GM12873 (cell line): ENCODE results near the gene RASGRF2.

ENCODE experiments used
- TF ChIP-seq, protein P1 (sequence below): IDR thresholded peaks from 2 replicates; pipeline ENCODE4 v1.5.1; 2012; ENCODE audit warnings: low read depth, mild to moderate bottlenecking, moderate library complexity, low read length, control low read depth; ENCODE audit not compliant: insufficient read depth; ENCODE audit errors: missing control alignments

Gene RASGRF2

DNA sequence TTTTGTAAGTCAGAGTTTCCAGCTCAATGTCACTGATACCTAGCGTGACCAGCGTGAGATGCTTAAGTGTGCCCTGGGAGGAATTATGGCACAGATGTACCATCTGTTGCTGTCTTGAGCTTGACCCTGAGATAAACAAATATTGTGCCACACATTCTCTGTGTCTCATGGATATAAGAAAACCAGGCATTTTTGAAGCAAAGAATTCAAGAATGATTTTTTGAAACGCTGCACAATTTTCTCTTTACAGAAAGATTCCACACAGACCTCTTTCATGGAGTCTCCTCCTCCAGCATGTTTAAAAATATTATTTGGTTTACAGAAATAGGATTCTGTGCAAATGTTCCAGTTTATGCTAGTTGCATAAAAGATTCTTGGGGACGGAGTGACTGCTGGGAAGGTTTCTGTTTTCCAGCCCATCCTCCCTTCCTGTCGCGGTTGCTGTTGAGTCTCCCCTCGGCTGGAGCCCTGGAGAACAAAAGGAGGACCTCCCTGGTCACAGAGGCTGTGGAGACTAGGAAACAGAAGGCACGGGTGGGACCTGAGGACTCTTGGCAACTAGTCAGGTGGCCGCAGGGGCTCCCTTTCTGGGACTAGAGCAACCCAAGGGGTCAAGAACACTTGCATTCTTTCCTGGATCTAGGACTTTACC lies 120.8 kb downstream of the RASGRF2 start:
- TF ChIP-seq, protein P1, sequence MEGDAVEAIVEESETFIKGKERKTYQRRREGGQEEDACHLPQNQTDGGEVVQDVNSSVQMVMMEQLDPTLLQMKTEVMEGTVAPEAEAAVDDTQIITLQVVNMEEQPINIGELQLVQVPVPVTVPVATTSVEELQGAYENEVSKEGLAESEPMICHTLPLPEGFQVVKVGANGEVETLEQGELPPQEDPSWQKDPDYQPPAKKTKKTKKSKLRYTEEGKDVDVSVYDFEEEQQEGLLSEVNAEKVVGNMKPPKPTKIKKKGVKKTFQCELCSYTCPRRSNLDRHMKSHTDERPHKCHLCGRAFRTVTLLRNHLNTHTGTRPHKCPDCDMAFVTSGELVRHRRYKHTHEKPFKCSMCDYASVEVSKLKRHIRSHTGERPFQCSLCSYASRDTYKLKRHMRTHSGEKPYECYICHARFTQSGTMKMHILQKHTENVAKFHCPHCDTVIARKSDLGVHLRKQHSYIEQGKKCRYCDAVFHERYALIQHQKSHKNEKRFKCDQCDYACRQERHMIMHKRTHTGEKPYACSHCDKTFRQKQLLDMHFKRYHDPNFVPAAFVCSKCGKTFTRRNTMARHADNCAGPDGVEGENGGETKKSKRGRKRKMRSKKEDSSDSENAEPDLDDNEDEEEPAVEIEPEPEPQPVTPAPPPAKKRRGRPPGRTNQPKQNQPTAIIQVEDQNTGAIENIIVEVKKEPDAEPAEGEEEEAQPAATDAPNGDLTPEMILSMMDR, result no peak

DNA sequence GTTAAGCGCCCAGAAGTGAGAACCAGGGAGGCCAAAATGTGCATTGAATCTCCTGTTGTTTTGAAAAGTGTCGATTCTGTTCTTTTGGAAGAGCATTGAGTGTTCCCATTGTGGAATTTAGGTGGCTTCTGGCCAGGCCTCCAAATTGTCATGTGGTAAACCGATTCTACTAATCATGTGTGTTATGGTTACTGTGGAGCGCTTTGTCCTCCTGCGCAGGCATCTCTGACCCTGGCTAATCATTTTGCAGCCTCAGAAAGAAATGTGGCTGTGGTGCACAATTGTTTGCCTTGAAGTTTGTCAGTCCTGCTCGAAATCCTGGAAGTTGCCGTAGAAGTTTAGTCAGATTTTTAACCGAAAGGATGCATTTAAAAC lies 121.3 kb downstream of the RASGRF2 start:
- TF ChIP-seq, protein P1, result no peak

DNA sequence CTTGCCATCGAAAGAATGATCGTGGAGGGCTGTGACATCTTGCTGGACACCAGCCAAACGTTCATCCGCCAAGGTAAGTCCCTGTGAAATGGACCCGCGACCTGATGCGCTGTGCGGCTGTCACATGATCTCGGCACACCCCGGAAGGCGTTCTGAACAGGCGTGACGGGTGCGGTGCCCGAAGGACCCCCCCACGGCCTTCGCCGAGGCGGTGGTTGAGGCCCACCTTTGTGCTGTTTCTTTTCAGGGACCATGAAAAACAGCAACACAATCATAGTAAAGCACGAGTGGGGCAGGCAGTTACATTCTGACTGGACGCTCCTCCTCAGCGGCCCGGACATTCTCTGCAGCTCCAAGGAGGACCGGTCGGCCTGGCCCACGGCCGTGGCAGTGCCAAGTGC lies 126.7 kb downstream of the RASGRF2 start:
- TF ChIP-seq, protein P1, result no peak

DNA sequence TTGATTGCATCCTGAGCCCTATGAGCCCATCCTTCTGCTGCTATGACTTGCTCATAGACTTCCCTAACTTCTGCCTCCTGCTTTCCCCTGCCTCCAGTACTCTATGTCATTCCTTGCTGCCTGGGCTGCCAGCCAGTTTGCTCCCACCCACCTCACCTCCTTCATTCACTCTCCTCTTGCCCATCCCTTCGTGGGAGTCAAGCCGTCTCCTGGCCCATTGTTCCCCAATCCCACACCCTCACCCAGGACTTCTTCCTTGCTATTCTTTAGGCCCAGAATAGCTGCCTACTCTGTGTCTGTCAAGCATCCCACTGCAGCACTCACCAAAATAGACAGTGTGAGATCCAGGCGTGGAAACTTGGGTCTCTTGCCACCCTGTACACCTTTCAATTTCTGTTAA lies 131.0 kb downstream of the RASGRF2 start:
- TF ChIP-seq, protein P1, result no peak

DNA sequence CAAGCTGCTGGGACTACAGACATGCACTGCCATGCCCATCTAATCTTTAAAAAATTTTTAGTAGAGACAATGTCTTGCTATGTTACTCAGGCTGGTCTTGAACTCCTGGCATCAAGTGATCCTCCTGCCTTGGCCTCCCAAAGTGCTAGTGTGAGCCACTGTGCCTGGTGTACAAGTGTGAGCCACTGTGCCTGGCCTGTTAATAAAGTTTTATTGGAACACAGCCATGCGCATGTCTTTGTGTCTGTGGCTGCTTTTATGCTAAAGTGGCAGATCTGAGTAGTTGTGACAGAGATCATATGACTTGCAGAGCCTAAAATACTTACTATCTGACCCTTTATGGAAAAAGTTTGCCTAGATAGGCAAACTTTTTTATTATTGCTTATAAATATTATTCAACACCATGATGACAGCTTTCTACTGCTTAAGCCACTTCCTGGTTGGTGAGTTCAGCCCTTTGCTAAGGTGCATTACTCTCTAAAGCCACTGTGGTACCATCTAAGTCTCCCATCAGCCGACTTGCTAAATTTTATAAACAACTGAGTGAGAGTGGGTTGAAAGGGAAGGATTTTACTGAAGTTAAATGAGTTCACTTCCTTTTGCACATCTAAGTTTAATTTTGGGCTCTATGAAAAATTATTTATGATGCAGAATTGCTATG lies 133.5 kb downstream of the RASGRF2 start:
- TF ChIP-seq, protein P1, result no peak

DNA sequence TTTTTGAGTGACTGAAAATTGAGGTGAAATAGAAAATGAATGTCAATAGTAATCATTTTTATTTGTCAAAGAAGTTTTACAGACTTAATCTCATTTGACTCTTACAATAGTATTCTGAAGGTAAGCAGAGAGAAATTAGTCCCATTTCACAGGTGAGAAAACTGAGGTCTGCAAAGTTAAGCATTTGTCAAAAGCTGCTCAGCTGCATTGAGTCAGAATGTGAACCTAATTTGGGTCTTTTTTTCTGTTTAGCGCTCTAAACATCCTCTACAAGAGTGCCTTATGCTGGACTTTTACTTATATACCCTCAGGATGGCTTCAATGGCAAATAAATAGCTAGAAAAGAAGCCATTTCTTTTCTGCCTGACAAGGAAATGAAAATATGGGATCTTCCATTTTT lies 135.7 kb downstream of the RASGRF2 start:
- TF ChIP-seq, protein P1, result no peak

DNA sequence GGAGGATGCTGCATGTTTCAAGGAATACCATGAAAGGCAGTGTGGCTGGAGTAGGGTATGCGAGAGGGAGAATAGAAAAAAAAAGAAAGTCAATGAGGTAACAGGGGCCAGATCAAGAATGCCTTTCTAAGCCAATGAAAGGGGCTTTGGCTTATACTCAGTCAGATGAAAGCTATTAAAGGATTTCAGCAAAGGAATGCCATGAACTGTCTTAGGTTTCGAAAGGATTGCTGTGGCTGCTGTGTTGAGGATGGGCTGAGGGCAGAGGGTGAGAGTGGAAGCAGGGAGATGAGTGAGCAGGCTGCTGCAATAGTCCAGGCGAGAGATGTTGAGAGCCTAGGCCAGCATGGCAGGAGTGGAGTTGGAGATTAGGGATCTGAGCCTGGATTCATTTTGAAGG lies 137.6 kb downstream of the RASGRF2 start:
- TF ChIP-seq, protein P1, result no peak
